ENCODE data around the gene BCL2L11.
"Not testable (repeated sequence)": the region's sequence is repeated elsewhere in the genome, so short reads cannot be mapped to it uniquely, and the experiment has no call there.

The BCL2L11 gene

GRCh38 chr2:111120253-111121027 lies at the start of gene BCL2L11:
Gene BCL2L11 (plus strand): TSS chr2:111120914. CDS start chr2:111123746, 2,832 bp downstream.
- DNase-seq (ENCODE audit: low spot score in 2 of 2), result peak; percentile 84 to 93
- in situ Hi-C loops (cut with MboI; ENCODE audit: low sequenced_read_pairs), result loop anchor here (25.0 kb wide), 1 partner anchor 308 kb away; no protein-coding TSS in a partner anchor
- H3K27me3 ChIP-seq (ENCODE audit: low read depth), result peaks cover 15% of the 10 kb centered on the region

GRCh38 chr2:111071600-111072171 lies 49.0 kb upstream of the BCL2L11 start:
- Histone ChIP-seq H3K9me3 (no peaks in the 10 kb centered on the region), H3K27me3 (ENCODE audit: low read depth) (no peaks in the 10 kb centered on the region; the same call in 1 of the 2 replicates), H3K4me1 (no peaks in the 10 kb centered on the region), H3K36me3 (replicated peaks) (no peaks in the 10 kb centered on the region), H3K4me3 (no peak overlapping the region)
- in situ Hi-C loops (cut with MboI; ENCODE audit: low sequenced_read_pairs), result no loop called here
- no peak for DNase-seq (ENCODE audit: low spot score in 2 of 2)

More at GRCh38 chr2:111120253-111121027, at the start of gene BCL2L11:
- H3K9me3 ChIP-seq, result no peaks in the 10 kb centered on the region
- peak within 1 kb of the TSS; percentile 87 for H3K4me3 ChIP-seq
- peaks cover 7% of the 10 kb centered on the region; the same call in 1 of the 2 replicates for H3K4me1 ChIP-seq
- H3K36me3 ChIP-seq (replicated peaks), result peaks cover 17% of the 10 kb centered on the region

GRCh38 chr2:111072220-111072871 lies 48.4 kb upstream of the BCL2L11 start:
- no peak for DNase-seq (ENCODE audit: low spot score in 2 of 2)
- Histone ChIP-seq H3K36me3 (replicated peaks) (no peaks in the 10 kb centered on the region), H3K27me3 (ENCODE audit: low read depth) (peaks cover 3% of the 10 kb centered on the region; the same call in 1 of the 2 replicates), H3K4me1 (no peaks in the 10 kb centered on the region), H3K9me3 (no peaks in the 10 kb centered on the region), H3K4me3 (no peak overlapping the region)
- in situ Hi-C loops (cut with MboI; ENCODE audit: low sequenced_read_pairs), result no loop called here

- H3K4me3 ChIP-seq; H3K27me3 ChIP-seq (ENCODE audit: low read depth); in situ Hi-C loops (cut with MboI; ENCODE audit: low sequenced_read_pairs); H3K9me3 ChIP-seq; H3K4me1 ChIP-seq; H3K36me3 ChIP-seq (replicated peaks); DNase-seq (ENCODE audit: low spot score in 2 of 2): not testable (repeated sequence)
Measured at GRCh38 chr2:111082659-111083058, 38.1 kb upstream of the BCL2L11 start.

GRCh38 chr2:111091811-111092211 lies 28.9 kb upstream of the BCL2L11 start:
- no peaks in the 10 kb centered on the region for H3K9me3 ChIP-seq
- no peaks in the 10 kb centered on the region for H3K36me3 ChIP-seq (replicated peaks)
- in situ Hi-C loops (cut with MboI; ENCODE audit: low sequenced_read_pairs), result no loop called here
- no peak for DNase-seq (ENCODE audit: low spot score in 2 of 2)
- peaks cover 3% of the 10 kb centered on the region; the same call in 1 of the 2 replicates for H3K27me3 ChIP-seq (ENCODE audit: low read depth)
- H3K4me3 ChIP-seq, result no peak overlapping the region
- H3K4me1 ChIP-seq, result no peaks in the 10 kb centered on the region

- Histone ChIP-seq H3K9me3 (no peaks in the 10 kb centered on the region), H3K4me3 (no peak overlapping the region), H3K27me3 (ENCODE audit: low read depth) (peaks cover 3% of the 10 kb centered on the region; the same call in 1 of the 2 replicates), H3K36me3 (replicated peaks) (no peaks in the 10 kb centered on the region), H3K4me1 (no peaks in the 10 kb centered on the region)
- DNase-seq (ENCODE audit: low spot score in 2 of 2), result no peak
- in situ Hi-C loops (cut with MboI; ENCODE audit: low sequenced_read_pairs), result no loop called here
Measured at GRCh38 chr2:111094691-111095090, 26.0 kb upstream of the BCL2L11 start.

GRCh38 chr2:111095434-111095833 lies 25.3 kb upstream of the BCL2L11 start:
- in situ Hi-C loops (cut with MboI; ENCODE audit: low sequenced_read_pairs), result no loop called here
- no peaks in the 10 kb centered on the region for H3K9me3 ChIP-seq
- peaks cover 3% of the 10 kb centered on the region; the same call in 1 of the 2 replicates for H3K27me3 ChIP-seq (ENCODE audit: low read depth)
- no peaks in the 10 kb centered on the region for H3K4me1 ChIP-seq
- no peak overlapping the region for H3K4me3 ChIP-seq
- no peak for DNase-seq (ENCODE audit: low spot score in 2 of 2)
- H3K36me3 ChIP-seq (replicated peaks), result no peaks in the 10 kb centered on the region

- in situ Hi-C loops (cut with MboI; ENCODE audit: low sequenced_read_pairs), result no loop called here
Measured at GRCh38 chr2:111099402-111099801, 21.3 kb upstream of the BCL2L11 start.

GRCh38 chr2:111100087-111100764 lies 20.5 kb upstream of the BCL2L11 start:
- Histone ChIP-seq H3K27me3 (ENCODE audit: low read depth) (peaks cover under 1% of the 10 kb centered on the region; the same call in 1 of the 2 replicates), H3K36me3 (replicated peaks) (no peaks in the 10 kb centered on the region), H3K4me1 (no peaks in the 10 kb centered on the region), H3K9me3 (no peaks in the 10 kb centered on the region), H3K4me3 (no peak overlapping the region)
- in situ Hi-C loops (cut with MboI; ENCODE audit: low sequenced_read_pairs), result loop anchor here (25.0 kb wide), 1 partner anchor 288 kb away; no protein-coding TSS in a partner anchor
- no peak for DNase-seq (ENCODE audit: low spot score in 2 of 2)

More at GRCh38 chr2:111099402-111099801, 21.3 kb upstream of the BCL2L11 start:
- H3K4me3 ChIP-seq, result no peak overlapping the region
- H3K4me1 ChIP-seq, result no peaks in the 10 kb centered on the region
- H3K9me3 ChIP-seq, result no peaks in the 10 kb centered on the region
- DNase-seq (ENCODE audit: low spot score in 2 of 2), result no peak
- no peaks in the 10 kb centered on the region for H3K27me3 ChIP-seq (ENCODE audit: low read depth)
- no peaks in the 10 kb centered on the region for H3K36me3 ChIP-seq (replicated peaks)

- in situ Hi-C loops (cut with MboI; ENCODE audit: low sequenced_read_pairs), result loop anchor here (25.0 kb wide), 1 partner anchor 288 kb away; no protein-coding TSS in a partner anchor
- H3K27me3 ChIP-seq (ENCODE audit: low read depth), result peaks cover 6% of the 10 kb centered on the region; the same call in 1 of the 2 replicates
- no peaks in the 10 kb centered on the region for H3K9me3 ChIP-seq
- no peak for DNase-seq (ENCODE audit: low spot score in 2 of 2)
- H3K36me3 ChIP-seq (replicated peaks), result no peaks in the 10 kb centered on the region
- no peaks in the 10 kb centered on the region for H3K4me1 ChIP-seq
- H3K4me3 ChIP-seq, result no peak overlapping the region
Measured at GRCh38 chr2:111100765-111101162, 19.9 kb upstream of the BCL2L11 start.

GRCh38 chr2:111101592-111101991 lies 19.1 kb upstream of the BCL2L11 start:
- Histone ChIP-seq H3K4me3 (no peak overlapping the region), H3K27me3 (ENCODE audit: low read depth) (peaks cover 8% of the 10 kb centered on the region; the same call in 1 of the 2 replicates), H3K9me3 (no peaks in the 10 kb centered on the region; the same call in 1 of the 2 replicates), H3K36me3 (replicated peaks) (no peaks in the 10 kb centered on the region), H3K4me1 (no peaks in the 10 kb centered on the region)
- in situ Hi-C loops (cut with MboI; ENCODE audit: low sequenced_read_pairs), result loop anchor here (25.0 kb wide), 1 partner anchor 289 kb away; no protein-coding TSS in a partner anchor
- DNase-seq (ENCODE audit: low spot score in 2 of 2), result no peak

GRCh38 chr2:111102216-111102615 lies 18.5 kb upstream of the BCL2L11 start:
- H3K4me1 ChIP-seq, result no peaks in the 10 kb centered on the region
- H3K9me3 ChIP-seq, result no peaks in the 10 kb centered on the region; the same call in 1 of the 2 replicates
- peaks cover 8% of the 10 kb centered on the region; the same call in 1 of the 2 replicates for H3K27me3 ChIP-seq (ENCODE audit: low read depth)
- no peak for DNase-seq (ENCODE audit: low spot score in 2 of 2)
- no peaks in the 10 kb centered on the region for H3K36me3 ChIP-seq (replicated peaks)
- no peak overlapping the region for H3K4me3 ChIP-seq
- in situ Hi-C loops (cut with MboI; ENCODE audit: low sequenced_read_pairs), result loop anchor here (25.0 kb wide), 1 partner anchor 290 kb away; no protein-coding TSS in a partner anchor

- no peak overlapping the region for H3K4me3 ChIP-seq
- H3K36me3 ChIP-seq (replicated peaks), result no peaks in the 10 kb centered on the region
- H3K4me1 ChIP-seq, result no peaks in the 10 kb centered on the region
- DNase-seq (ENCODE audit: low spot score in 2 of 2), result no peak
- in situ Hi-C loops (cut with MboI; ENCODE audit: low sequenced_read_pairs), result loop anchor here (25.0 kb wide), 1 partner anchor 294 kb away; no protein-coding TSS in a partner anchor
- peaks cover 8% of the 10 kb centered on the region; the same call in 1 of the 2 replicates for H3K27me3 ChIP-seq (ENCODE audit: low read depth)
- H3K9me3 ChIP-seq, result no peaks in the 10 kb centered on the region; the same call in 1 of the 2 replicates
Measured at GRCh38 chr2:111105926-111106325, 14.8 kb upstream of the BCL2L11 start.
